Vagina (tissue), 2 donors: ENCODE measurements around the gene WFIKKN2.

Experiments used
- CTCF ChIP-seq, 3 experiments: fragments of 450-650 bp in 2 of 3; fragments of 200-600 bp in 1 of 3; sonication (generic) in 1 of 3; IDR thresholded peaks; one replicate each; pipeline ENCODE4 v1.5.1; 2017 to 2019; ENCODE audit warnings: antibody characterized with exemption in 3 of 3, mild to moderate bottlenecking in 2 of 3, moderate library complexity in 2 of 3
- POLR2A ChIP-seq, 2 donors: fragments of 450-650 bp; IDR thresholded peaks; one replicate each; pipeline ENCODE4 v1.6.1; 2017; ENCODE audit warnings: antibody characterized with exemption in 2 of 2, mild to moderate bottlenecking in 2 of 2, moderate library complexity in 2 of 2

- TF ChIP-seq CTCF (IDR thresholded peaks at IDR 0.05) (no peak), POLR2A (IDR thresholded peaks at IDR 0.05) (no peak)
Measured at GRCh38 chr17:50830994-50831393, 4.4 kb upstream of the WFIKKN2 start.
